Bone marrow (tissue), 2 donors: ENCODE results near the gene ST6GAL2.

ENCODE experiments used
- DNase-seq, 2 donors: peaks; one replicate each; lab custom pipeline; 2025; lab: John Stamatoyannopoulos, UW

Gene ST6GAL2

DNA sequence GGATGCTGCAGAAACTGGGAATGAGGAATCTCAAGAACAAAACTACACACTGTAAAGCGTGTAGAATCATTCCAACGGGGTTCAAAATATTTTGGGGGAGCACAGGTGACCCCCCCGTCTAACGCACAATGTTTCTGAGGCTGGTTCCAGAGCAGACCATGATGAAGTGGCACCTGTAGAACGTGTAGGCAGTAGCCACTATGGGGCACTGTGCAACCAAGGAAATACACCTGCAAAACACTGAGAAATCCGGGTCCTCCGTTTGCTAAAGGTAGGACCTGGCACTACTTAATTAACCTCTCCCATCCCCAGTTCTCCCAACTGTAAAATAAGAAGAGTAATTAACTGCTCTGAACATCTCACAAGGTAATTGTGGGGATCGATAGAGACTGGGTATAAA is 22.6 kb downstream of the ST6GAL2 start:
- DNase-seq = no peak

DNA sequence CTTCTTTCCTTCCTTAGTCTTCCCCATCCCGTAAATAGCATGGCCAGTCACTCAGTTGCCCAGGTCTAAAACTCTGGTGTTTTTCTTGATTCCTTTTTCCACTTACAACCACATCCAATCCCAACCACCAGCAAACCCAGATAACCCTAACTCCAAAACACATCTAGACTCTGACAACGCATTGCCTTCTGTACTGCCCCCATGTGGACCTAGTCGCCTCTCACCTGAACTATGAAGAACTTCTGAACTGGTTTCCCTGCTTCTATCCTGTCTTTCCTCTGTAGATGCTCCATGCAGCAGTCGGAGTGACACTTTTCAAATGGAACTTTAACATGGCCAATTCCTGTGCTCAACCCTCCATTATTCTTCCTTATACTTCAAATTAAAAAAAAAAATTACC is 26.5 kb downstream of the ST6GAL2 start:
- DNase-seq = no peak

DNA sequence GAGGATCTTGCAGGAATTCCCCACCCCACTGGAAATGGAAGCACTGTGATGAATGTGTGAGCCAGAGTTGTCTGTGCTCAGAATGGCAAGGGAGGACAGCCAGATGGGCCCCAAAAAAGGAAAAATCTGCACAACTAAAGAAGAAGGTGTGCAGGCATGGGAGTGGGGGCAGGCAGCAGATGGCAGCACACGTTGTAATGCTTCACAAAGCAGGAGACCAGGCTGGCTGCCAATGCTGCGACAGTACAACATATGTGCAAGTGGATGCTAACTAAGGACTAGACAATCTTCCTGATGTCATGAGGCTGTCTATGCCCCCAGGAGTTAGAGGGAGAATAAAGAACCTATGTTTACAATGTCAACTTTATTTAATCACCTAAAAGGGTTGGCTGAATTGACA is 27.2 kb downstream of the ST6GAL2 start:
- DNase-seq = no peak

DNA sequence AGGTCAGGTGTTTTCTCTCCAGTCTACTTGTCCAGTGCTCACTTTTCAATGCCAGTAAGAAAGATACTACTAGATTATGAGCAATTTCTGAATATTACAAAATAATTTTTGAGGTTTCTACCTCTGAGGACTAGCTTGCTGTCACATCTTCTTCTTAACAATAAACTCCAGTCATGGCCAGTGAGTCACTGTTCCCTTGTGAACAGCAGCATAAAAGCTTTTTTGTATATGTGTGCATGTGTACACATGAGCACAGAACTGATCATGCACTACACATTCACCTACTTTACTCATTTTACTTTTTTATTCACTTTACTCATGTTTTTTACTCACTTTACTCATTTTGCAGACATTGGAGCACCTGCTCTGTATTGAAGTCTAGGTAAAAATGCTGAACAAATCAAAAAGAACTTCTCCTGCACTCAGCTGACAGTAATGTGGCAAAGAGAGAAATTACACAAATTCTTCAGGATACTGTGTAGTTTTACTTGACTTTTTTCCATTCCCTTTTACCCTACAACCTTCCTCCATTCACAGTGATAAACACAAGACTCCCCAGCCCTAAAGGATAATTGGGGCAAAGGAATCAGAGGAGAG is 28.0 kb downstream of the ST6GAL2 start:
- no peak for DNase-seq

DNA sequence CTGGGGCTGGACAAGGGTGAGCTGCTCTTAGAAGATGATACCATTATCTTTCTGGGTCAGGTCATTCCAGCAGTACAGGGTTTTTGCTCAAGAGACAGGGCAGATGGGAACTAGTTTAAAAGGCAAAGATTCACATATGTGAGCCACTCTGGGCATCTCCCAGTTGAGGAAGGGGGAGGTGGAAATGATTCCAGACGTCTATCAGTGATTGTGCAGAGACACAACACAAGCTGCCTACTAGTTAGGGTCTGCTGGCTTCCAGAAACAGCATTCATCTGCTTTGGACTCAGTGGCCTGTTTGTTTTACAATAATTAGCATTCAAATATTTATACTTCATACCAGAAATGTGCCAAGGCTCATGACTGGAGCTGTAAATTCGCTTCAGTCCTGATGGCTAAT is 32.3 kb downstream of the ST6GAL2 start:
- DNase-seq = no peak

DNA sequence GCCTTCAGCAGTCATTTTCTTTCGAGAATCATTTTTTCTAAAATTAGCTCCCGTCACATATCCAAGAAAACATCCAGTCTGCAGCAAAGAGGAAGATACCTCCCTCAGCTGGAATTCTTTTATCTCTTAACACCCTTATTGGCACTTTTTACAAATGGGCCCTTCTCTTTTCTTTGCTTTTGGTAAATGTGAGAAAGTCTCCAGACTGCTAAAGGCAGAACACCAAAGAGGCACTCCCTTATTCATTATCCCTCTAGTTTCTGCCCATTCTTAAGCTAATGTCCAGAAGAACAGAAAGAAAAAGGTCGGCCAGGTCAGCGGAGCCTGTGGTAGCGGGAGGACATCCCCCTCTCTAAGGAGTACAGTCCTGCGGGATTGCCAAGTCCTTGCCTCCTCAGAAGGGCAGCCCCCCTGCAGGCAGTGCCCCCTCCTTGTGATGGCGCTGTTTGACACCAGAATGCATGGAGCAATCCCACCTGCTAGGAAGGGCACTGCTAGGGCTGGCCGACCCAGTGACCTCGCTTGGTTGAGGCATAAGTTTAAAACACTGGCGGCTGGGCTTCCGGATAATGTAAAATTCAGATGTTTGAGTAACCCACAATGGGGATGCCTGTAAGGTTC is 34.0 kb downstream of the ST6GAL2 start:
- DNase-seq = no peak

DNA sequence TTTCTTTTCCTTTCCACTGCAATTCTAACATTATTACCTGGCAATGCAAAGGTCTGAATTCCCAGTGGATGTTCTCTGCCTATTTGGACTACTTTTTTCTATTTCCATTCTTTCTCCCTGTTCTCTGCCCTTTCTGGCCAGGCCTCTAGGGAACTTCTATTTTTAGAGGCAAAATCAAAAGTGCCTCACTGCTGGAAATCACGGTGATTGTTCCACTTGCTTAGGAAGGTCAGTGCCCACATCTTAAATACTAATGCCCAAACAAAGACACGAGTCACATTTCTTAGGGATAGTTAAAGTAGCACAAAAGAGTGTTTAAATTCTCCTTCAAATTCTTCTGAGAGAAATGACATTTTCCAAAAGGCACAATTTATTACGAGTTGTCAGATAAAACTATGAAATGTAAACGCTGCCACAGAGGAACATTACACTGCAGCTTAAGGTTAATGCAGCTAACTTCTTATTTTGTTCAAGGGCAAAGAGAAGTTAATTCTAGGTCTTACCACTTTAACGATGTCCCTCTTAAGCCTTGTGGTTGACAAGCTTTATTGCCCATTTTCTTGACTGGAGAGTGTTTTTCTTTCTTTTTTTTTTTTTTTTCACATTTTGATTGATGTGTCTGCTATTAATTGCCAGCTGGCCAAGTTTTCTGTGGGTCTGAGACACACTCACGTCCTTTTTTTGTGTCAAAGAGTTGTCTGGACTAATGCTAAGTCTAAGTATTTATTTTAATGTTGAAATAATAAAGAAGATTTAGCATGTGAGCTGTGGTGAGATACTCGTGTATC is 34.7 kb downstream of the ST6GAL2 start:
- no peak for DNase-seq

DNA sequence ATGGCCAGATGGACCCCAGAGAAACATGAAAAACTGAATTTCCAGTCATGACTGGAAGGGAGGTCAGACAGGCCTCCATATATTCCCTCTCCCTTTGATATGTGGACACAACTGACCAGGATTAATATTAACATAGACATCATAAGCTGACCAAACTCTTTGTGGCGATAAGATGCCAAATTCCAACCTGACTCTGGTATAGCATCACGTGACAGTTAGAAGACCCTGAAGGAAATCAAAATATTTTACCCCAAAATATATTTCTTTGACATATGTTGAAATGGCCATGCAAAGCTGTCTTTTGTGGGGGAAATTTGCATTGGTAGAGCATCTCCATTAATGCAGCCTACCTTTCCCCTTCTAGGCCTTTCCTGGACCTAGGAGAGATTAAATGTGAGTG is 36.7 kb downstream of the ST6GAL2 start:
- no peak for DNase-seq

DNA sequence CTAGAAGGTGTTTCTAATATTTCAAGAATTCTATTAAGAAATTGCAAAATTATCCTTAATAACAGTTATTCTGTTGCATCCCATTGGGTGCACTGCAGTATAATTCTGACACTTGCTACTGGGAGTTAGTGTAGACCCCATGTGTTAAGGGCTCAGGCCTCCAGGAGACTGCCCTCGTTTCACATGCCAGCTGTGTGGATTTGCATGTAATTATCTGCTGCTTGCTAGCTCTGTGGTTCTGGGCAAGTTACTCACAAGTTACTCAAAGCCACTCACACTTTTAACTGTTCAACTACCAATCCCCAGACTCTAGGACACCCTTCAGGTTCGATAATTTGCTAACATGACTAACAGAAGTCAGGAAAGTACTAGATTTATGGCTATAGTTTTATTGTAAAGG is 38.6 kb downstream of the ST6GAL2 start:
- DNase-seq = no peak

DNA sequence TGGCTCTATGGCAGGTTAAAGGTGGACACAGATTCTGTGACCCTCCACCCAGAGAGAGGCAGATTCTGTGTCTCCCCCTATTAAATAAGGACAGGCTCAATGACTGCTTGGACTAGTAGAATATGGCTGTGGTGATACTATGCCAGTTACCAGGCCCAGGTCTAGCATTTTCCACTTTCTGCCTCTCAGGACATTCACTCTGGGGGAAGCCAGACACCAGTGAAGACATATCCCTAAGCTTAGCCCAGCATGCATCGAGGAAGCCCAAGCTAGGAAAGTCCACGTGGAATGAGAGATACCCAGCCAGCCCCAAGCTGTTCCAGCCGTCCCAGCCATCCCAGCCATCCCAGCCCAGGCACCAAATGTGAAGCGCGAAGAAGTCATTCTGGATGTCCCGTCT is 40.3 kb downstream of the ST6GAL2 start:
- DNase-seq = no peak

DNA sequence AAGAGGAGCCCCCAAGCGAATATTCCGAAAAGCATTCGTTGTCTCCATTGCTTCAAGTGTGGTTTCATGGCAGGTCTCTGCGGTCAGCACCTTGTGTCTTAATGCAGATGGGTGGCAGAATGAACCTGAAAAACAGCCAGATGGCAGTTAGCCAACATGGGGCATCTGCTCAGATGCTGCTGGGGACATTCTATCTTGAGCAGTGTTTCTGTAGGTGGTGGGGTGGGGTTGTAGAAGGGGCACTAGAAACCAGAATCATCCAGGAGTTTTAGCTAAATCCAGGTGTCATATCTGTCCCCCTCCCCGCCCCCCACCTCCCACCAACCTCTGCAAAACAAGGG is 42.1 kb downstream of the ST6GAL2 start:
- DNase-seq = no peak

DNA sequence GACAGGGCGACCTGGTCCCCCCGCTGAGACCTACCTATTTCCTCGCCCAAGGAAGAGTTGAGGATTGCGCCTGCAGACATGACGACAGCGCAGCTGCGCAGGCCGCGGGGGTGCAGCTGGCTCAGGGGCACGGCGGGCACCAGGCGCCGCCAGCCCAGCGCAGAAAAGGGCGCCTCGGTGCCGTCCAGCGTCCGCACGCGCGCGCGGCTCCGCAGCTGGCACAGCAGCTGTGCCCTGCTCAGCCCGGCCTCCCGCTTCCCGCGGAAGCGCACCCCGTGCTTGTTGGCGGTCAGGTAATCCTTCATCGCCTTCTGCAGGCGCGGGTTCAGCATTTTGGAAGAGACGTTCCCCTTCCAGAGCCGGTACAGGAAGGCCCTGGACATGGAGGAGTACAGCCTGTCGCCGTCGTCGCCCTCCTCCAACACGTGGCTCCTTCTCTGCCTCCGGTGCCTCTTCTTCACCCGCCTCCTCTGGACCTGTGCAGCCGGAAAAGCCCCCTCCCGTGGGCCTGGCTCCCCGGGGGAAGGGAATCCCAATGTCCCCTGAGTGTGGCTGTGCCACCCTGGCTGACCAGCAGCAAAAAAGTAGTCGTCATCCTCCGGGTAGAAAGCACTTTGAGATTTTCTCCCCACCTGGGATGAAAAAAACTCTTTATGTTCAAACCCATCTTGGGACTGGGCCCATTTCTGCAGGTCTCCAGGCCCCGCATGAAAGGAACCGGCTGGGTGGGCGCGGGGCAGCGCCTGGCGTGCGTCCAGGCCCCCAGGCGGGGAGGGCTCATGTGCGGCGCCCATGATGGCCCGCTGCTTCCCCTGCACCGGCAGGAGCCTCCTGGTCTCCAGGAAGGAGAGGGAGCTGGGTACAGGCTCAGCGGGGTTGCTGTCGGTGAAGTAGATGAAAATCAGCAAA is 42.7 kb downstream of the ST6GAL2 start:
- no peak for DNase-seq

DNA sequence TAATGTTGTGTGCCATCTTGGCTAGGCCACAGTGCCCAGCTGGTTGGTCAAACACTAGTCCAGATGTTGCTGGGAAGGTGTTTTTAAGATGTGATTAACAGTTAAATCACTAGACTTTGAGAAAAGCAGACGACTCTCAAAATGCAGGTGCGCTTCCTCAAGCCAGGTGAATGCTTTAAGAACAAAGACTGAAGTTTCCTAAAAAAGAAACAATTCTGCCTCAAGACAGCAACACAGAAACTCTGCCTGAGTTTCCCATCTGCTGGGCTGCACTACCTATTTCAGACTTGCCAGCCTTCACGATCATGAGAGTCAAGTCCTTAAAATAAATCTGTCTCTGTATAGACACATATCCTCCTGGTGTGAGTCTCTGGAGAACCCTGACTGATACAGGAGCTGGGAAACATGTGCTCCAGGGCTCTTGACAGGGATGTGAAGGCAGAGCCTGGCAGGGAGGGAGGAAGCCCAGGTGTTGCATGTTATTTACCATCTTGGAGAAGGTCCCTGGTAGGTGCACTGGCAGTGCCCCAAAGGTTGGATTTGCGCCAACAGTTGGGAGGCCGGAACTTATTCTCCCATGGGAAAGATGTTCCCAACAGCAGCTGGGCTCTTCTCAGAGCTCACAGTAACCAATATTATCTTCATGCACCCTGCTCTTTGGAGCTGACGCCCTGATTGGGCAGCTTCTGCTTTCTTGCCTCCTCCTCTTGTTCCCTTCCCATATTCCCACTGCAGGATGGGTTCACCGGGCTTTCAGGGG is 43.9 kb downstream of the ST6GAL2 start:
- no peak for DNase-seq

DNA sequence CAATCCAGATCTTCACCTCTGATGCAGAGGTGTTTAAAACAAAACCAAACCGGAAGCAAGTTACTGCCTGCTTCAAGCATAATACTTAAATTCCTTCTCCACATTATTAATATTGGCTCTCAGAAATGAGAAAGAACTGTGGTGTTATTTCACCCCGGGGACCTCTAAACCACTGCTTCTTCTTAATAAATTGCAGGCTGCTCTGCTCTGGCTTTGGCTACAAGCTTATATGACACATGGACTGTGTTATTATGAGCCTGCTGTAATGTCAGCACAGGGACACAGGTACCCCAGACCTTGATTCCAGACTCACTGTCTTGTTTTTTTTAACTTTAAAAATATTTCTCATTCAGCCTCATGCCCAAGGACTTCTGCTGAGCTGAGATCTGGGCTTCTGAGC is 45.1 kb downstream of the ST6GAL2 start:
- DNase-seq = no peak

DNA sequence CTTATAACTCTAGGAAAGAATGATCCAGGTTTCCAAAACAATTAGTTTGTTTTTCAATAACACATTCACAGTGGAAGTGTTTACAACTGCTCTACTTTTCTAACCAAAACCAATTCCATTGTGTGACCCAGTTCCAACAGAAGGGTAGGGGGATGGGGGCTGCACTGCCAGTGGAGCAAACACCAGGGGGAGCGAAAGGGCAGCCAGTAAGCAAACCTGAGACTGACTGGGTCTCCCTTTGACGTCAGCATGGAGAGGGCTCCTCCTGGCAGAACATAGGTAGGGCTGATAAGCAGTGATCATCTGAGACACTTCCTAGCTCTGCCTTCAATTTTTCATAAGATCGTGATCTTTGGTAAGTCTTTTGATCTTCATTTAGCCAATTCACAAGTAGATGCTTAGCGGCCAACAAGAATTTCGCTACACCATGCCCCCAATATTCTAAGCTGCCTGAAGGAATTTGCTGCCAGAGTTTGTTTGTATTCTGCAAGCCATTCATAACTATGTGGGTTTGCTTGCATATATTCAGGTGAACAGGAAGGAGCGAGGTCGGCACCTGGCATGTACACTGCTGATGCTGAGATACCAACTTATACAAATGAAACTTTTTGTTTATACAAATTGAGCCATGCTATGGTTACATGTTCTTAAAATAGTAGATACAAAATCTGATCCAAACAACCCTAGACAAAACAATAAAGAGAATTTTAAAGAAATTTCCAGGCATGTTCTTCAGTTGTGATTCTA is 45.9 kb downstream of the ST6GAL2 start:
- no peak for DNase-seq

DNA sequence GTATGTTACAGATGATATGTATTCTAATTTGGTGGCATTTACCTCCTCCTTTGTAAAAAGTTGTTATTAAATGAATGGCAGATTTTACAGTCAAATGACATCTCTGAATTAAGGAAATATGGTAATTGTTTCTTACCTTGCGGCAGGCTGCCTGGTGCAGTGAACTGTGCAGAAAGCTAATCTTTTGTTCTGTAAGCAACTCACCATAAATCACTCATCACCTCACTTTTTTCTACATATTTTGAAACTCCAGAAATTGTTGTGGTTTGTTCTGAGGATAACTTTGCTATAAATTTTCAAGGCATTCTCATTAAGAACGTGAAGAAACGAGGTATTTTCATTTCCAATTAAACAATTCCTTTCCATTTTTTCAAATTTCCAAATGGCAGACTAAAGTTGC is 52.7 kb downstream of the ST6GAL2 start:
- no peak for DNase-seq

DNA sequence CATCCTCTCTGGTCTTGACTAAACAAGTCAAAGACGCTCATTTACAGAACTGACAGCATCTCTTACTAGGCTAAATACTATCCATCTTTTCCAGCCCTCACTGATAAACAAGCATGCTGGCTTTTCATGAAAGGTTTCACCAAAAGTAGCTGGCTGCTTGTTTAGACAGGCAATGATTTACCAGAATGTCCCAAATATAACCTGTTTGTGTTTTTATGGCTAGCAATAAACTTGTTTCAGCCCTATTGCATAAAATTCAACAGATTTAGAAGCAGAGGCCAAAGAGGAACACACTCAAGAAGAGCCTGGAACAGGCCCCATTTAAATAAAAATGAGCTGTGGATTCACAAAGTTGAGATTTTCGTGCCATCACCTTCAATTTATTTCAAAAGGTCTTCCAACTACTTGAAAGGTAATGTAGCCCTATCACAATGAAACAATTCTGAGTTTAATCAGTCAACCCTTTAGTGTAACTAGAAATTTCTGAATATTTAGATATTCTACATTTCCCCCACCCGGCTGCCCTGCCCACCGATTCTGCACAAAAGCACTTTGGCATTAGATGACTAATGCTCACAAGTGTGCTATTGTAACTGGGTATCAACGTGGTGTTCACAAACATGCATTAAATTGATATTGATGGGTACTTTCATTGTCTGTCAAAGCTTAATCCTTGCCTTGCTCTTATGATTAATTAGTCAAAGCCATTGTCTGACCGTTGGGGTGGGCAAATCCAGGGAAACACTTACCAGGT is 54.0 kb downstream of the ST6GAL2 start:
- no peak for DNase-seq

DNA sequence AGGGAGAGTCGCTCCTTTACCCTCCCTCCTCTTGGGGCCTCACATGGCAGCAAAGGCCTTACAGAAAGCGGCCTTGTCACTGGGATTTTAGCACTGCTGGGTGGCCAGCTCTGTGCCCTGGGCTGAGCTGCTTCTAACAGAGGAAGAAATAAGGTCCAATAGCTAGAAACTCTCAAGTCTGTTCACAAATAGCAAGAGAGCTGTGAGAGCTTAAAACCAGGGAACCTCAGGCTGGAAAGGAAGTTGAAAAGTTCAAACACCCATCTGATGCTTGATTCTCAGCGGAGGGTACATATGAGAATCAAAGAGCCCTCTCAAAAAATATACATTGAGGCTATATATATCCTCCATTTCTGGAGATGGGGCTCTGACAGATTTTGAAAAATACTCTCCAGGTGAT is 54.7 kb downstream of the ST6GAL2 start:
- DNase-seq = no peak

DNA sequence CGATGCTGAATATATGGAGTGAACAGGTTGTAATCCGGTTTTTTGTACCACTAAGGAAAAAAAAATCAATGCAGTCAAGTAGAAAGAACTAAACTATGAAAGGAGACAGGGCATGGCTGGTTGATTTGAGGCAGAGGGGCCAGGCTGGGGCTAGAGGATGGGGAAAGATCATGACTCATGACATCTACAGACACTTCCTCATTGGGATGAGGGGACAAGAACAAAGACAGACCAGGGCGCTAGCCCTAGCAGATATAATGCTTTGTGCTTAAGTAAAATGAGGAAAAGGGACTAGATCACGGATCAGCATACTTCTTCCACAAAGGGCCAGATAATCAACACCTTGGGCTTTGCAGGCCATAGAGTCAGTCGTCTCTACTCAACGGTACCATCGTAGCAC is 55.8 kb downstream of the ST6GAL2 start:
- no peak for DNase-seq

DNA sequence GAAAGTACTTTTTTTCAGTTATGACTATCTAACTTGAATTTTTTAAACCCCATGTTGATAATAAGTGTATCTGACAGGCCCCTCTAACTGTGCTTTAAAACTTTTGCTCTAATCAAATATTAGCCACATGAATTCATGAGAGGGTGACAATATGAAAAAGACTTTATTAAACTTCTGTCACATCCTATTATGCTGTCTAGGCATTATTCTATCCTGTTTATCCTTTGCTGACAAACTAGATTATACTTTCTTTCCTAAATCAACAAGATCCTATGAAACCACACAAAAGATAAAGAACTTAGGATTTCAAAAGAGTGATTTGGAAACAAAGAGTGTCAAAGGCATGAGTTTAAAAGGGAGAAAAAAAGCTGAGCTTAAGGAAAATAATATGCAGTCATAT is 57.8 kb downstream of the ST6GAL2 start:
- no peak for DNase-seq
